Natural killer cell (primary cell): ENCODE measurements around the gene ICA1. TPM values are rescaled to one million over a fixed set of nuclear protein-coding genes. Genes with fewer than 3 reads are reported as not detected.

Experiments
- ATAC-seq, 3 donors: fragments of 150-1000 bp in 2 of 3; fragments of 200-7000 bp in 1 of 3; cut with Tn5 transposase; 1 replicate in 1 of 3; 2 replicates in 2 of 3; pipeline ENCODE4 v1.10.0; 2021; ENCODE audit warnings: mild to moderate bottlenecking in 2 of 3, moderate library complexity in 2 of 3
- DNase-seq, 2 donors: peaks; one replicate each; pipeline versions ENCODE4 v3.0.0 to v3.0.0-alpha.2; 2013 to 2021; ENCODE audit warnings: mixed read lengths in 1 of 2
- H3K27ac ChIP-seq: one replicate; pipeline ENCODE4 v1.5.1; 2013; ENCODE audit warnings: mild to moderate bottlenecking, low read length
- H3K27me3 ChIP-seq: one replicate; pipeline ENCODE4 v1.6.1; 2013; ENCODE audit warnings: low read length; ENCODE audit not compliant: control insufficient read depth, insufficient read depth
- H3K36me3 ChIP-seq: one replicate; pipeline ENCODE4 v1.6.1; 2013; ENCODE audit warnings: low read length; ENCODE audit not compliant: control insufficient read depth, insufficient read depth
- H3K4me1 ChIP-seq: one replicate; pipeline ENCODE4 v1.6.1; 2013; ENCODE audit warnings: low read length; ENCODE audit not compliant: control insufficient read depth, insufficient read depth
- H3K4me3 ChIP-seq: one replicate; pipeline ENCODE4 v1.5.1; 2013; ENCODE audit warnings: low read length
- H3K9me3 ChIP-seq: one replicate; pipeline ENCODE4 v1.6.1; 2013; ENCODE audit warnings: low read length; ENCODE audit not compliant: control insufficient read depth, insufficient read depth
- H3K27ac Mint-ChIP-seq, 2 donors: one replicate each; pipeline ENCODE4 v1.8.0; 2022; ENCODE audit warnings: mild to moderate bottlenecking in 2 of 2, mixed read lengths in 2 of 2, moderate library complexity in 1 of 2
- H3K27me3 Mint-ChIP-seq, 2 donors: one replicate each; pipeline ENCODE4 v1.8.0; 2022; ENCODE audit warnings: low read depth in 2 of 2, mixed read lengths in 2 of 2
- H3K36me3 Mint-ChIP-seq: one replicate; pipeline ENCODE4 v1.8.0; 2022; ENCODE audit warnings: mixed read lengths
- H3K4me1 Mint-ChIP-seq, 2 donors: one replicate each; pipeline ENCODE4 v1.8.0; 2022; ENCODE audit warnings: mixed read lengths in 2 of 2
- H3K4me3 Mint-ChIP-seq: one replicate; pipeline ENCODE4 v1.8.0; 2022; ENCODE audit warnings: mild to moderate bottlenecking, moderate library complexity, mixed read lengths
- H3K9me3 Mint-ChIP-seq, 2 donors: one replicate each; pipeline ENCODE4 v1.8.0; 2022; ENCODE audit warnings: mixed read lengths in 2 of 2
- WGBS: methylation state at CpG from one replicate; pipeline ENCODE4 v1.1.7; 2013; ENCODE audit warnings: missing lambda C conversion rate; ENCODE audit not compliant: insufficient coverage; 5-methylcytosine and 5-hydroxymethylcytosine counted together
- intact Hi-C: fragments of 100-400 bp; cut with micrococcal nuclease; formaldehyde crosslinking; loops from one replicate; pipeline ENCODE4 v1.14.2; 2022
- total RNA-seq, 4 donors: library from RNA; stranded (reverse); fragments of 120-200 nt in 1 of 4; gene quantifications; one replicate each; pipeline versions ENCODE4 v1.2.3 to v1.2.4, GENCODE V29; 2013 to 2022
- TF ChIP-seq, protein P1 (sequence below): fragments of 200-600 bp; IDR thresholded peaks from one replicate; pipeline ENCODE4 v1.8.0; 2022; ENCODE audit warnings: antibody characterized with exemption

Gene ICA1
- total RNA-seq, 3 donors from 2014 or later (not counting 1 experiment from before 2014, with no cell fraction given) = 0.75 to 1.9 (median 1.4) TPM

DNA sequence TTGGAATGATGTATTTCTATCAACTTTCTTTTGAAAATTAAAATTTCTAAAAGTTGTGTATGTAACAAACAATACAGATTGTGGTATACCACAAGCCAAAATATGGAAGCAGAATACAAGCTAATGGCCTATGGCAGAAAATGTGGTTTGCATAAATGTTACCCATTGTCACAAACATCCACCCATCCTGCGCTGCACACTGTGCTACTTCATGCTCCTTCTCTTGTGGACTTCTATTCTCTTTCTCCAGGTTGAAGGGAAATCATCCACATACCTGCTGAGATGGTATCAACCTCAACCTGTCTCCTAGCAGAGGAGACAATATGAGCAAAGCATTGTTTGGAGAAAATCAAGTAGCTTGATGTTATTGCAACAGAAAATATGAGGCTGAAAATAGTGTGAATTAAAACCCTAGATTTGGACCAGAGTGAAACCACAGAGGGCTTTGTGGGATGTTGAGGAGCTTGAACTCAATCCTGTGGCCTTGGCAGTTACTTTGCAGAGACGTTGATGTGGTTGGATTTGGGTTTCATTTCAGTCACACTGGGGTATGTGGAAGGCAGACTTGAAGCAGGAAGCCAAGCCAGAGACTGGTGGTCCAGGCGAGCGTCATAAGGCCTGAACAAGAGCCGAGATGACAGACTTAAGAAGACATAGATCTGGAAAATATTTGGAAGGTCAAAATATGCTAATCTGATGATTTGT, 63.8 kb downstream of the ICA1 start:
- Histone ChIP-seq H3K27ac (no peak overlapping the region), H3K4me1 (peaks cover 20% of the 10 kb centered on the region), H3K27me3 (peaks cover 4% of the 10 kb centered on the region), H3K36me3 (no peaks in the 10 kb centered on the region), H3K4me3 (no peak overlapping the region), H3K9me3 (no peaks in the 10 kb centered on the region)
- Mint-ChIP-seq H3K27me3 (peaks cover 25 to 28% of the 10 kb centered on the region in 2 donors), H3K4me3 (peak overlapping the region; percentile 33), H3K27ac (peak overlapping the region; percentile 39 to 50), H3K9me3 (no peaks in the 10 kb centered on the region), H3K36me3 (no peaks in the 10 kb centered on the region), H3K4me1 (peaks cover 25 to 37% of the 10 kb centered on the region in 2 donors)
- TF ChIP-seq, protein P1, sequence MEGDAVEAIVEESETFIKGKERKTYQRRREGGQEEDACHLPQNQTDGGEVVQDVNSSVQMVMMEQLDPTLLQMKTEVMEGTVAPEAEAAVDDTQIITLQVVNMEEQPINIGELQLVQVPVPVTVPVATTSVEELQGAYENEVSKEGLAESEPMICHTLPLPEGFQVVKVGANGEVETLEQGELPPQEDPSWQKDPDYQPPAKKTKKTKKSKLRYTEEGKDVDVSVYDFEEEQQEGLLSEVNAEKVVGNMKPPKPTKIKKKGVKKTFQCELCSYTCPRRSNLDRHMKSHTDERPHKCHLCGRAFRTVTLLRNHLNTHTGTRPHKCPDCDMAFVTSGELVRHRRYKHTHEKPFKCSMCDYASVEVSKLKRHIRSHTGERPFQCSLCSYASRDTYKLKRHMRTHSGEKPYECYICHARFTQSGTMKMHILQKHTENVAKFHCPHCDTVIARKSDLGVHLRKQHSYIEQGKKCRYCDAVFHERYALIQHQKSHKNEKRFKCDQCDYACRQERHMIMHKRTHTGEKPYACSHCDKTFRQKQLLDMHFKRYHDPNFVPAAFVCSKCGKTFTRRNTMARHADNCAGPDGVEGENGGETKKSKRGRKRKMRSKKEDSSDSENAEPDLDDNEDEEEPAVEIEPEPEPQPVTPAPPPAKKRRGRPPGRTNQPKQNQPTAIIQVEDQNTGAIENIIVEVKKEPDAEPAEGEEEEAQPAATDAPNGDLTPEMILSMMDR = no peak
- WGBS = 25% methylated on average over 5 of the region's 5 CpGs
- DNase-seq = peak; percentile 24 to 74
- peak; percentile 75 to 93 (median 80) for ATAC-seq
- intact Hi-C loops = loop anchor here (1.0 kb wide), 1 partner anchor 46 kb away; no protein-coding TSS in a partner anchor

DNA sequence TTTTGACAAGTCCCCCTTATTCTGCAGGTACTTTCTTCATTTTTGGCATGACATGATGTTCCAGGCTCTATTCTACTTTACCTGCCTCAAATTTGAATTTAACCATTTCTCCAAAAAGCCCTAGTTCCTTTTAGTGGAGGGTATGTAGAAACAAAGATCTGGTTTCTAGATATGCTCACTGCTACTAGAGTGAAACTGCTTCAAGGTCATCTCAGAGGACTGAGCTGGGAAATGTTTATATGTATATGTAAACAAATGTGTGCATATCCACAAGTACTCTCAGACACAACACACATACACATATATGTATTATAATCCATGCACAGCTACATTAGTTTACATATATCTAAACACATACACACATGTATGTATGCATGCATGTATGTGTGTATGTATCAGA, 69.1 kb downstream of the ICA1 start:
- H3K36me3 ChIP-seq = no peaks in the 10 kb centered on the region
- Mint-ChIP-seq H3K4me3 (no peak overlapping the region), H3K27me3 (peaks cover 9 to 15% of the 10 kb centered on the region in 2 donors), H3K9me3 (no peaks in the 10 kb centered on the region), H3K36me3 (no peaks in the 10 kb centered on the region), H3K27ac (no peak overlapping the region), H3K4me1 (peaks cover 20 to 27% of the 10 kb centered on the region in 2 donors)
- no peaks in the 10 kb centered on the region for H3K9me3 ChIP-seq
- no peak overlapping the region for H3K4me3 ChIP-seq
- H3K27ac ChIP-seq = no peak overlapping the region
- TF ChIP-seq, protein P1 = no peak
- H3K27me3 ChIP-seq = peaks cover 4% of the 10 kb centered on the region
- peaks cover 13% of the 10 kb centered on the region for H3K4me1 ChIP-seq
- intact Hi-C loops = loop anchor here (5.0 kb wide), 1 partner anchor 61 kb away; no protein-coding TSS in a partner anchor
- no peak for ATAC-seq
- DNase-seq = no peak

DNA sequence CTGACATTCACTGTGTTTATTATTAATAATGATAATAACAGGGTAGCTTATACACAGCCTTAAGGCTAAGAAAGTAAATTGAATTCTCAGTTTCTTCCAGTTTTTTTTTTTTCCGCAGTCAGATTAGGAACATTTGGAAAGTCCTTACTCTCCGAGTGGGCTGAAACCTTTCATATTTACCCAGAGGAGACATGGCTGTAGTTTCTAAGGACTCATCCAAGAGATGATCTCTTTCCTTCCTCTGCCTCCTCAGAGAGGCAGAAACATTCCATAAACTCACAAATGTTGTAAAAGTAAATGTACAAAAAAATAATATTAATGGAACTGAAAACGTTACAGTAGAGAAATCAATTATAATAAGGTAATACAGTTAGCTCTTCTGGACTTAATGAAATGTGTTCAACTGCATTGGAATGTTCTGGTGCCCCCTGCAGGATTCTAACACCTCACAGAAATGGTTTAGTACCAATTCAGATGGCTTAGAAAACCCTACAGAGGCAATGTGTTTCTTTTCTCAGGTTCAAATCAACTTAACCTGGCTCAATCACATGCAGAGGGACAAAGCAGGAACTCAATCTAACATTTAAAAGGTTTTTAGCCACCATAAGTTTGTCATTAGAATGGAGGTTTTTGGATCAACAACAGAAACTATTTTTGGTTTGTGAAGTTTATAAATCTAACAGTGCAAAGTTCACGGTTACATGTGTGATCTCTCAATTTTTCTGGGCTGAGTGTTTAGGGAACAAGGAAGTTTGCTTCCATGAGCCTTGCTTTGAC, 71.7 kb downstream of the ICA1 start:
- no peaks in the 10 kb centered on the region for H3K9me3 ChIP-seq
- no peak overlapping the region for H3K27ac Mint-ChIP-seq
- DNase-seq (peak; percentile 33 to 87), ATAC-seq (peak; percentile 68 to 90 (median 88))
- no peaks in the 10 kb centered on the region for H3K36me3 Mint-ChIP-seq
- H3K4me1 Mint-ChIP-seq = peaks cover 11 to 26% of the 10 kb centered on the region in 2 donors
- peaks cover 6% of the 10 kb centered on the region for H3K4me1 ChIP-seq
- no peak overlapping the region for H3K4me3 ChIP-seq
- H3K27me3 ChIP-seq = peaks cover 4% of the 10 kb centered on the region
- WGBS = 75% methylated on average over 2 of the region's 4 CpGs
- no peak overlapping the region for H3K4me3 Mint-ChIP-seq
- H3K27ac ChIP-seq = no peak overlapping the region
- peaks cover 8 to 9% of the 10 kb centered on the region in 2 donors for H3K27me3 Mint-ChIP-seq
- TF ChIP-seq, protein P1 = peak; percentile 85
- H3K36me3 ChIP-seq = no peaks in the 10 kb centered on the region
- intact Hi-C loops = loop anchor here (1.0 to 5.0 kb wide), 3 partner anchors 58 to 595 kb away; no protein-coding TSS in a partner anchor
- no peaks in the 10 kb centered on the region for H3K9me3 Mint-ChIP-seq
